Mesodermal cell (in vitro differentiated cells): ENCODE results near the gene TRPM8.

Source experiments
- H3K27ac ChIP-seq: 2 replicates; pipeline ENCODE4 v1.7.0; 2013; ENCODE audit warnings: mild to moderate bottlenecking, low read depth, low read length, moderate library complexity; ENCODE audit not compliant: severe bottlenecking
- H3K36me3 ChIP-seq: 2 replicates; pipeline ENCODE4 v1.7.1; 2013; ENCODE audit warnings: mild to moderate bottlenecking, low read length, moderate library complexity; ENCODE audit not compliant: control insufficient read depth, insufficient read depth
- H3K4me1 ChIP-seq: one replicate; pipeline ENCODE4 v1.7.1; 2013; ENCODE audit warnings: mild to moderate bottlenecking, low read length; ENCODE audit not compliant: insufficient read depth, control insufficient read depth, poor library complexity, severe bottlenecking
- H3K4me3 ChIP-seq: 2 replicates; pipeline ENCODE4 v1.7.0; 2013; ENCODE audit warnings: low read length, control low read depth, mild to moderate bottlenecking; ENCODE audit not compliant: insufficient read depth, poor library complexity, severe bottlenecking; ENCODE audit errors: extremely low read depth
- H3K9me3 ChIP-seq: 2 replicates; pipeline ENCODE4 v1.7.1; 2013; ENCODE audit warnings: mild to moderate bottlenecking, low read length, moderate library complexity; ENCODE audit not compliant: control insufficient read depth
- WGBS, 2 experiments: methylation state at CpG; one replicate each; pipeline ENCODE4 v1.1.5; 2013; ENCODE audit warnings: missing lambda C conversion rate in 2 of 2; ENCODE audit not compliant: insufficient coverage in 2 of 2; 5-methylcytosine and 5-hydroxymethylcytosine counted together

Gene TRPM8

DNA sequence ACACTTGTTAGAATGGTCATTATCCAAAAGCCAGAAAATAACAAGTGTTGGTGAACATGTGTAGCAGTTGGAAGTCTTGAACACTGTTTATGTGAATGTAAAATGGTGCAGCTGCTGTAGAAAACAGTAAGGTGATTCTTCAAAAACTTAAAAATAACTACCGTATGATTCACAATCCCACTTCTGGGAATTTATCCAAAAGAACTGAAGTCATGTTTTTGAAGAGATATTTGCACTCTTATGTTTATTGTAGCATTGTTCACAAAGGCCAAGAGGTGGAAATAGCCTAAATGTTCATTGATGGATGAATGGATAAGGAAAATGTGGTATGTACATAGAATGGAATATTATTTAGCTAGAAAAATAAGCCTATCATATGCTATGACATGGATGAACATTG lies 127.0 kb downstream of the TRPM8 start:
- no peak overlapping the region for H3K4me3 ChIP-seq
- H3K4me1 ChIP-seq = no peaks in the 10 kb centered on the region
- WGBS, 2 experiments = no CpG with 5 or more reads among the region's 1 CpG
- no peaks in the 10 kb centered on the region for H3K9me3 ChIP-seq
- H3K36me3 ChIP-seq = no peaks in the 10 kb centered on the region
- no peak overlapping the region for H3K27ac ChIP-seq

DNA sequence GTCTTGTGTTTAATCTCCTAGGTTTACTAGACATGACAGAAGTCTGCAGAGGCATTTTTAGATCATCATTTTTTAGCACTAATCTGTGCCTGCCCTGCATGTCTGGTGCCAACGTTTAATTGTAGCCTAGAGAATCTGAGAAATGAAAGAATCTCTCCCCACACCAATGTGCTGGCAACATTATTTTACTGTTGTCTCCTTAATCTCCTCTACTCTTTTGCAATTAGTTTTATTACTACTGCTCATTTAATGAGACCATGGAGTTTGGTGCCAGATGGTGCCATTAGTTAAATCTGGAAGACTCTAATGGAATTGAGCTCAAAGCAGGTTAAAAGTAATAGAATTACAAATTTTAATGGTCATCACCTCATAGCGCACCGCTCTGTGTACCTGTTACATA lies 129.3 kb downstream of the TRPM8 start:
- Histone ChIP-seq H3K36me3 (no peaks in the 10 kb centered on the region), H3K9me3 (no peaks in the 10 kb centered on the region), H3K4me3 (no peak overlapping the region), H3K4me1 (no peaks in the 10 kb centered on the region), H3K27ac (no peak overlapping the region)
- WGBS, 2 experiments = 83 to 100% methylated on average over 1 to 3 of the region's 3 CpGs

DNA sequence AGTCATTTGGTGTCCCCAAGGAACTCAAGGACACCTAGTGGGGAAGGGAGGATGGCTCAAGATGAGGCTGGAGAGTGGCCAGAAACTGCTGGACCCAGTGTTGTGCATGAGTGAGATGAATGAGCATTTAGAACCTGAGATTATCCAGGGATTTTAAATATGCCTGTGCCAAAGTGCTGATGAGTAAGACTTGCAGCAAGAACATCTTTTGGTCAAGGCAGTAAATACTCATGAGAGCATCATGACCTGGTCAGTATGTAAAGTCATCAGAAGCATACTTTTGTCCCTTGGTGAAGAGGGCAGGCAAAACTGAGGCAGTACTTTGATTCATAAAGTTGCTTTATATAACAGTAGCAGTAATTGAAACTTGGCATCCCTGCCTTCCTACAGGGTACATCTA lies 130.2 kb downstream of the TRPM8 start:
- H3K27ac ChIP-seq = no peak overlapping the region
- no peaks in the 10 kb centered on the region for H3K36me3 ChIP-seq
- H3K9me3 ChIP-seq = no peaks in the 10 kb centered on the region
- no peak overlapping the region for H3K4me3 ChIP-seq
- no peaks in the 10 kb centered on the region for H3K4me1 ChIP-seq

DNA sequence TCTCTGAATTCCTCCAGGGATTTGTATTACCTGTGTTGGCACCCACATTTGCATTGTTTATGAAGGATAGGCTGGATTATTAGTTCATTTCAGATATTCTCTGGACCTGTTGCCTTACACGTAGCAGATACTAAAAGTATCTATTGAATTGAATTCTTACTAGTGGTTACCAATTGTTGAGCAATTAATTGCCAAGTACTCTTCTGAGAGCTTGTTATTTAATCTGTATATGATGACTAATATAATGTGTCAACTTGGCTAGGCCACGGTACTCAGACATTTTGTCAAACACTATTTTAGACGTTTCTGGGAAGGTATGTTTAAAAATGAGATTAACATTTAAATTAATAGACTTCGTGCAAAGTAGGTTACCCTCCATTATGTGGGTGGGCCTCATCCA lies 130.9 kb downstream of the TRPM8 start:
- Histone ChIP-seq H3K4me3 (no peak overlapping the region), H3K36me3 (no peaks in the 10 kb centered on the region), H3K9me3 (no peaks in the 10 kb centered on the region), H3K27ac (no peak overlapping the region), H3K4me1 (no peaks in the 10 kb centered on the region)
- WGBS, 2 experiments = 83% methylated on average over 2 of the region's 4 CpGs; no CpG with 5 or more reads in 1 of the 2 experiments

DNA sequence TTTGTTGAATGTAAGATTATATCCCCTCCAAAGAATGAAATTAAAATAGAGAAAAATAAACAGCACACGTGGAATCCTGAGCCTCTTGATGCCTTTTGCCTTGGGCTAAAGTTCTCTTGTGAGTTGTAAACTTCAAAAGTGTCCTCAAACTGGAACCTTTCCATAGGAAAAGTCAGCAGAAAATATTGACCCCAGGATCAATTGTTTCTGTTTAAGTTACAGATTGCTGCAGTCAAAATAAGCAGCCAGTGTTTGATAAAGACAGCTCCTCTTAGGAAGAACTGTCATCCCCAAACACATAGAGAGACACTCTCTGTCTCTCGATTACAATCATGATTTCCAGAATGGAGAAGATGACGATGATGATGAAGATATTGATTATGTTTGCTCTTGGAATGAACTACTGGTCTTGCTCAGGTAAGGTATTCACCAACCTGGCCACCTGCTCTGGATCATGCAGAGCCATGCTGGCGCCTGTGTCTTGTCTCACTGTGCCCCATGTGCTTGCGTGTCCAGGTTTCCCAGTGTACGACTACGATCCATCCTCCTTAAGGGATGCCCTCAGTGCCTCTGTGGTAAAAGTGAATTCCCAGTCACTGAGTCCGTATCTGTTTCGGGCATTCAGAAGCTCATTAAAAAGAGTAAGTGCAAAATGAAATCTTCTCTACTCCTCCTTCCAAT lies 133.4 kb downstream of the TRPM8 start, which contains the start of gene SPP2:
TSS of gene SPP2 (plus strand) at position 248 of the 681 bp plus-strand sequence. CDS start at position 333, 85 bp downstream.
- H3K27ac ChIP-seq = no peak within 1 kb of the TSS
- WGBS, 2 experiments = 88 to 92% methylated on average over 5 to 6 of the region's 9 CpGs
- no peak within 1 kb of the TSS for H3K4me3 ChIP-seq
- no peaks in the 10 kb centered on the region for H3K36me3 ChIP-seq
- no peaks in the 10 kb centered on the region for H3K9me3 ChIP-seq
- H3K4me1 ChIP-seq = no peaks in the 10 kb centered on the region

DNA sequence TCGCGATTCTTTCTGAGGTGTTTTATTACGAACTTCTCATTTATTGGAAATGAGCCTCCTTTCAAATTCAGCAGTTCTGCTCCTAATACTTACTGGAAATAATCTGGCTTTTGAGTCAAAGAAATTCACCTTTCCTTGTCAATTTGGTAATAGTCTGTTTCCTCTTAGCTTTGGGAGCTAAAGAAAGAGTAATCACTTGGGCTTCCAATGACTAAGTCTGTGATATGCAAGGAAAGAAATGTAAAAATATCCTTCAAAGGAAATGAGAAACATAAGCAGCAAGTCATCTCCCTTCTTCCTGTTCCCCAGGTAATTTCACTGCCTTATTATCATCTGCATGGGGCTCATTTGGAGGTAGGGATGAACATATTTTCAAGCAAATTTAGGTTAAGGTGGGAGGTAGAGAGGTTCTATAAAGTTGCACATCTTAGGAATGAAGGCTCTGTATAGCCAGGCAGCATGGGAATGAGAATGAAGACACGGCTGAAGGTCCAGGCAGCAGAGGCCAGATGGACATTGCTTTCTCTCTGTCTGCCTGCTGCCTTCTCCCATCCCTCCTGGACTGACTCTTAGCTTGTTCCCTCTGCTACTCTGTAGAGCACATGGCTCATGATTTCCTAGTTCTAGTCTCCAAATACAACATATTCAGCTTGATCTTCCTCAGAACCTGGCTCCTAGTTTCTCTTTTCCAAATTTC lies 134.3 kb downstream of the TRPM8 start:
- no peaks in the 10 kb centered on the region for H3K4me1 ChIP-seq
- 71 to 100% methylated on average over 1 of the region's 4 CpGs for WGBS, 2 experiments
- H3K27ac ChIP-seq = no peak overlapping the region
- H3K4me3 ChIP-seq = no peak overlapping the region
- H3K9me3 ChIP-seq = no peaks in the 10 kb centered on the region
- H3K36me3 ChIP-seq = no peaks in the 10 kb centered on the region

DNA sequence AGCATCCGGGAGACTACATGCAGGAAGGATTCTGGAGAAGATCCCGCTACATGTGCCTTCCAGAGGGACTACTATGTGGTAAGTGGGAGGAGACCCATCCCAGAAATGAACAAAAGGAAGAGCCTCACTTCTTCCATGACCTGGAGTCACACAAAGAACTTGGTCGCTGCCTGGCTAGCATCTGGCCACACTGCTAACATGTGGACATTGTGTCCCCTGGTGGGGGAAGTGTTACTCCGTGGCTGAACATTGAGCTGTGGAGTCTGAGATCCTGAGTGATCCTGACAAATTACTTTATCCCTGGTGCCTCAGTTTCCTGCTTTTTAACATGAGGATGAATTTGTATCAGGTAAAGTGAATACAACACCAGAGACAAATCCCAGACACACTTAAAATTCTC lies 141.7 kb downstream of the TRPM8 start:
- 87 to 92% methylated on average over 2 of the region's 4 CpGs for WGBS, 2 experiments

DNA sequence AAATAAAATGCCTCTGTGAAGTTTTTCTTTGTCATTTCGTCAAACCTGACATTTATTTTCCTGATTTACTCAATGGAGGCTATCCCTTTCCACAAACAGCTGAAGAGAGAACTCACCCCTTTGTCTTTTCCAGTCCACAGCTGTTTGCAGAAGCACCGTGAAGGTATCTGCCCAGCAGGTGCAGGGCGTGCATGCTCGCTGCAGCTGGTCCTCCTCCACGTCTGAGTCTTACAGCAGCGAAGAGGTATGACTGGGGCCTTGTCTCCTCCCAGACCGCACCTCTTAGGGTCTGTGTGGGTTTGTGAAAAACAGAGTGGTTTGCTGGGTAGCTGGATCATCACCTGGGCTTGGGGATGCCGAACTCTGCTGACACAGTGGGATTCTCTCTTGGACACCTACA lies 143.1 kb downstream of the TRPM8 start:
- 80 to 86% methylated on average over 3 to 6 of the region's 8 CpGs for WGBS, 2 experiments
- H3K36me3 ChIP-seq = no peaks in the 10 kb centered on the region
- no peak overlapping the region for H3K27ac ChIP-seq
- H3K4me3 ChIP-seq = no peak overlapping the region
- H3K4me1 ChIP-seq = no peaks in the 10 kb centered on the region
- no peaks in the 10 kb centered on the region for H3K9me3 ChIP-seq

More for the DNA sequence above, 141.7 kb downstream of the TRPM8 start:
- Histone ChIP-seq H3K4me3 (no peak overlapping the region), H3K27ac (no peak overlapping the region), H3K36me3 (no peaks in the 10 kb centered on the region), H3K4me1 (no peaks in the 10 kb centered on the region), H3K9me3 (no peaks in the 10 kb centered on the region)

DNA sequence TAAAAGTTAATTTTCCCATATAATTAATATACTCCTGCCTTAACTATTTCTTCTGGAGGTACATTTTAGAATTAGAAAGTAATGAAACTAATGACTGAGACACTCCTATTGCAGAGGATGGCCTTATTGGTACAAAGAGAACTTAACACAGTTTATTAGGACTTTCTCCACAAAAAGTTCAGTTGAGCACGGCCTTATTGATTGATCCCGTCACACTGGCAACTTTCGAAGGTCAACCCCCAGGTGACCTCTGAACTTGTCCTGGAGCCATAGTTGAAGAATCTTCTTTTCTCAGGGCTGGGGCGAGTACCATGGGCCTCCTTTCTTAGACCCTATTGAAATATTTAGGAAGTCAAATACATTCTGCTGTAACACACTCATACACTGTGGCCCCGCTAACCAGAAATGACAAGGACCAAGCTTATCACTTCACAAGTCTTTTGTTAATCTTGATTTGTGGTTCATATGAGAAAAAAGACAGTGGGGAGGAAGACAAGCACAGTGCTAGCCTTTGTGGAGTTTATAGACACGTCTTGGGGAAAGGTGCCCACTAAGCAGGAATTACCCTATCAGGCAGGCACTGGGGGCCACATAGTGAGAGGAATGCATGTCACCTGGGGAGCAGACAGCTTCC lies 144.6 kb downstream of the TRPM8 start:
- WGBS, 2 experiments = 73 to 92% methylated on average over 2 to 5 of the region's 6 CpGs

DNA sequence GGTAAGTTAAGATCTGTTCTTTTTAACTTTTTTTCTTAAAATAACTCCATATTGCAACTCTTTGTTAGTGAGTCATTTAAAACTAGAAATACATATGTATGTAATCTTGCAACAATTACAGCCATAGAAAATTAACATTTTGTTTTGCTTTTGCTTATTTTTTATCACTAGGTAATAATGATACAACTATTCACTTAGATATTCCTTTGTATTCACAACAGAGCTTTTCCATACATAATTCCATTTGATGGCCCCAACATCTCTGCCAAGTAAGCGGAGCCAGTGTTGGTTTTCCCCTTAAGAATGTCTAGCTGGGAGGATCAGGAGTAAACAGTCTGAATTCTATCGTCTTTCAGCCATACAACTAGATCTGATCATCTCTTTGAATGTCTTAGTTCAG lies 149.4 kb downstream of the TRPM8 start:
- WGBS, 2 experiments = 75 to 100% methylated on average over 1 of the region's 2 CpGs
- Histone ChIP-seq H3K4me3 (no peak overlapping the region), H3K4me1 (no peaks in the 10 kb centered on the region), H3K36me3 (no peaks in the 10 kb centered on the region), H3K27ac (no peak overlapping the region), H3K9me3 (peaks cover 10% of the 10 kb centered on the region)

More for the DNA sequence above, 144.6 kb downstream of the TRPM8 start:
- Histone ChIP-seq H3K4me3 (no peak overlapping the region), H3K27ac (no peak overlapping the region), H3K9me3 (no peaks in the 10 kb centered on the region), H3K4me1 (no peaks in the 10 kb centered on the region), H3K36me3 (no peaks in the 10 kb centered on the region)
